Left lung (tissue), 10 donors: ENCODE measurements around the gene SKIC2. TPM values are rescaled to one million over a fixed set of nuclear protein-coding genes. Genes with fewer than 3 reads are reported as not detected.
A peak's percentile ranks its signal among the peaks of the same experiment; 100 is the strongest.

Source experiments
- ATAC-seq: fragments of 200-7000 bp; cut with Tn5 transposase; one replicate; pipeline ENCODE4 v1.9.1; 2020; ENCODE audit warnings: moderate library complexity
- DNase-seq, 4 donors: peaks; one replicate each; pipeline ENCODE4 v3.0.0-alpha.2; 2013 to 2020
- H3K27ac ChIP-seq, 2 donors: fragments of 200-600 bp; sonication (generic) in 1 of 2; one replicate each; pipeline versions ENCODE4 v1.5.0 to v1.8.0; 2020 to 2021
- H3K27me3 ChIP-seq, 2 donors: fragments of 200-600 bp; sonication (generic) in 1 of 2; one replicate each; pipeline versions ENCODE4 v1.5.0 to v1.8.0; 2020 to 2021
- H3K36me3 ChIP-seq, 2 donors: fragments of 200-600 bp; sonication (generic) in 1 of 2; one replicate each; pipeline versions ENCODE4 v1.5.0 to v1.8.0; 2020 to 2021
- H3K4me1 ChIP-seq, 2 donors: fragments of 200-600 bp; one replicate each; pipeline ENCODE4 v1.8.0; 2021
- H3K4me3 ChIP-seq, 2 donors: fragments of 200-600 bp; sonication (generic) in 1 of 2; one replicate each; pipeline versions ENCODE4 v1.5.0 to v1.8.0; 2020 to 2021; ENCODE audit warnings: mild to moderate bottlenecking in 1 of 2
- H3K9me3 ChIP-seq, 2 donors: fragments of 200-600 bp; sonication (generic) in 1 of 2; one replicate each; pipeline versions ENCODE4 v1.5.0 to v1.8.0; 2020 to 2021
- intact Hi-C, 2 donors: fragments of 100-400 bp; cut with DNase I; formaldehyde crosslinking; loops; one replicate each; pipeline versions ENCODE4 v1.11.2 to v1.14.2; 2022
- polyA plus RNA-seq, 6 donors: library from polyadenylated mRNA; unstranded; fragments of 120-200 nt; gene quantifications; one replicate each; pipeline ENCODE4 v1.2.1, GENCODE V29; 2013; ENCODE audit not compliant: insufficient read length in 6 of 6
- total RNA-seq, 2 donors: library from RNA; stranded (reverse); fragmentation: NEBNext Ultra II Directional; extraction: Animal tissue kit (Norgen Biotek cat#: 25700); gene quantifications; one replicate each; pipeline ENCODE4 v1.2.1, GENCODE V29; 2021
- TF ChIP-seq, protein P1 (sequence below), 2 donors: fragments of 200-600 bp; sonication (generic) in 1 of 2; IDR thresholded peaks; one replicate each; pipeline versions ENCODE4 v1.5.0 to v1.8.0; 2021; ENCODE audit warnings: antibody characterized with exemption in 2 of 2
- donor health status: DM: no; HTN: yes; CAD: no.
- donor health status: DM: no; HTN: no; CAD: no.

Gene SKIC2
- total and polyA plus RNA-seq, 8 donors = 39.1 to 67.9 (median 44.7) TPM

DNA sequence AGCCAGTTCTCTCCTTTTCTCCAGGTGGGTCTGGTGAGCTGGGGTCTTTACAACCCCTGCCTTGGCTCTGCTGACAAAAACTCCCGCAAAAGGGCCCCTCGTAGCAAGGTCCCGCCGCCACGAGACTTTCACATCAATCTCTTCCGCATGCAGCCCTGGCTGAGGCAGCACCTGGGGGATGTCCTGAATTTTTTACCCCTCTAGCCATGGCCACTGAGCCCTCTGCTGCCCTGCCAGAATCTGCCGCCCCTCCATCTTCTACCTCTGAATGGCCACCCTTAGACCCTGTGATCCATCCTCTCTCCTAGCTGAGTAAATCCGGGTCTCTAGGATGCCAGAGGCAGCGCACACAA, 13.8 kb upstream of the SKIC2 start:
- H3K4me1 ChIP-seq = peaks cover 10 to 24% of the 10 kb centered on the region in 2 donors
- ATAC-seq (no peak), DNase-seq (no peak)
- H3K27me3 ChIP-seq = no peaks in the 10 kb centered on the region
- no peaks in the 10 kb centered on the region for H3K9me3 ChIP-seq
- TF ChIP-seq, protein P1, sequence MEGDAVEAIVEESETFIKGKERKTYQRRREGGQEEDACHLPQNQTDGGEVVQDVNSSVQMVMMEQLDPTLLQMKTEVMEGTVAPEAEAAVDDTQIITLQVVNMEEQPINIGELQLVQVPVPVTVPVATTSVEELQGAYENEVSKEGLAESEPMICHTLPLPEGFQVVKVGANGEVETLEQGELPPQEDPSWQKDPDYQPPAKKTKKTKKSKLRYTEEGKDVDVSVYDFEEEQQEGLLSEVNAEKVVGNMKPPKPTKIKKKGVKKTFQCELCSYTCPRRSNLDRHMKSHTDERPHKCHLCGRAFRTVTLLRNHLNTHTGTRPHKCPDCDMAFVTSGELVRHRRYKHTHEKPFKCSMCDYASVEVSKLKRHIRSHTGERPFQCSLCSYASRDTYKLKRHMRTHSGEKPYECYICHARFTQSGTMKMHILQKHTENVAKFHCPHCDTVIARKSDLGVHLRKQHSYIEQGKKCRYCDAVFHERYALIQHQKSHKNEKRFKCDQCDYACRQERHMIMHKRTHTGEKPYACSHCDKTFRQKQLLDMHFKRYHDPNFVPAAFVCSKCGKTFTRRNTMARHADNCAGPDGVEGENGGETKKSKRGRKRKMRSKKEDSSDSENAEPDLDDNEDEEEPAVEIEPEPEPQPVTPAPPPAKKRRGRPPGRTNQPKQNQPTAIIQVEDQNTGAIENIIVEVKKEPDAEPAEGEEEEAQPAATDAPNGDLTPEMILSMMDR (IDR thresholded peaks at IDR 0.05) = no peak
- no peak overlapping the region for H3K4me3 ChIP-seq
- intact Hi-C loops = no loop called here
- H3K27ac ChIP-seq = peak overlapping the region; percentile 83 to 88
- H3K36me3 ChIP-seq = peaks cover 0 to 47% of the 10 kb centered on the region in 2 donors

DNA sequence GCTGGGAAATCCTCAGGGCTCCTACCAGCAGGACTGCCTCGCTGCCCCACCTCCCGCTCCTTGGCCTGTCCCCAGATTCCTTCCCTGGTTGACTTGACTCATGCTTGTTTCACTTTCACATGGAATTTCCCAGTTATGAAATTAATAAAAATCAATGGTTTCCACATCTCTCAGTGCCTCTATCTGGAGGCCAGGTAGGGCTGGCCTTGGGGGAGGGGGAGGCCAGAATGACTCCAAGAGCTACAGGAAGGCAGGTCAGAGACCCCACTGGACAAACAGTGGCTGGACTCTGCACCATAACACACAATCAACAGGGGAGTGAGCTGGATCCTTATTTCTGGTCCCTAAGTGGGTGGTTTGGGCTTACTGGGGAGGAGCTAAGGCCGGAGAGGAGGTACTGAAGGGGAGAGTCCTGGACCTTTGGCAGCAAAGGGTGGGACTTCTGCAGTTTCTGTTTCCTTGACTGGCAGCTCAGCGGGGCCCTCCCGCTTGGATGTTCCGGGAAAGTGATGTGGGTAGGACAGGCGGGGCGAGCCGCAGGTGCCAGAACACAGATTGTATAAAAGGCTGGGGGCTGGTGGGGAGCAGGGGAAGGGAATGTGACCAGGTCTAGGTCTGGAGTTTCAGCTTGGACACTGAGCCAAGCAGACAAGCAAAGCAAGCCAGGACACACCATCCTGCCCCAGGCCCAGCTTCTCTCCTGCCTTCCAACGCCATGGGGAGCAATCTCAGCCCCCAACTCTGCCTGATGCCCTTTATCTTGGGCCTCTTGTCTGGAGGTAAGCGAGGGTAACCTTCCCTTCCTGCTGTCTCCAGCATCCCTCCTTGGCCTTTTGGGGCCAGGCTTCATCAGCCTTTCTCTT, 13.2 kb upstream of the SKIC2 start, which contains the start of gene CFB:
Gene CFB (plus strand): TSS at position 589 of the 863 bp plus-strand sequence. CDS start 127 bp downstream, at position 716.
- peak in 3 of 4 donors; percentile 19 to 86 (median 80) for DNase-seq
- intact Hi-C loops = no loop called here

DNA sequence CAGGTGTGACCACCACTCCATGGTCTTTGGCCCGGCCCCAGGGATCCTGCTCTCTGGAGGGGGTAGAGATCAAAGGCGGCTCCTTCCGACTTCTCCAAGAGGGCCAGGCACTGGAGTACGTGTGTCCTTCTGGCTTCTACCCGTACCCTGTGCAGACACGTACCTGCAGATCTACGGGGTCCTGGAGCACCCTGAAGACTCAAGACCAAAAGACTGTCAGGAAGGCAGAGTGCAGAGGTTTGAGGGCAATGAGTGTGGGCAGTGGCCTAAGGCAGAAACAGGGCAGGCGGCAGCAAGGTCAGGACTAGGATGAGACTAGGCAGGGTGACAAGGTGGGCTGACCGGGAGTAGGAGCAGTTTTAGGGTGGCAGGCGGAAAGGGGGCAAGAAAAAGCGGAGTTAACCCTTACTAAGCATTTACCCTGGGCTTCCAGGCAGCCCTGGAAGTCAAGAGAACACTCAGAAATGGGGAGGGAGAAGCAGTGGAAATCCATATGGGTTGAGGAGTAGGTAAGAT, 12.5 kb upstream of the SKIC2 start:
- TF ChIP-seq, protein P1 (IDR thresholded peaks at IDR 0.05) = no peak
- DNase-seq (no peak), ATAC-seq (no peak)
- H3K27me3 ChIP-seq = no peaks in the 10 kb centered on the region
- H3K4me1 ChIP-seq = peaks cover 10 to 24% of the 10 kb centered on the region in 2 donors
- H3K27ac ChIP-seq = peak overlapping the region; percentile 83 to 88
- H3K9me3 ChIP-seq = no peaks in the 10 kb centered on the region
- H3K4me3 ChIP-seq = peak overlapping the region in 1 of 2 donors; percentile 30
- intact Hi-C loops = no loop called here
- peaks cover 0 to 56% of the 10 kb centered on the region in 2 donors for H3K36me3 ChIP-seq

More for the DNA sequence above, 13.2 kb upstream of the SKIC2 start, which contains the start of gene CFB:
- peak within 1 kb of the TSS in 1 of 2 donors; percentile 30 for H3K4me3 ChIP-seq
- no peaks in the 10 kb centered on the region for H3K27me3 ChIP-seq
- peak within 1 kb of the TSS; percentile 83 to 88 for H3K27ac ChIP-seq
- peaks cover 10 to 24% of the 10 kb centered on the region in 2 donors for H3K4me1 ChIP-seq
- peak; percentile 92 for ATAC-seq
- TF ChIP-seq, protein P1 (IDR thresholded peaks at IDR 0.05) = no peak
- no peaks in the 10 kb centered on the region for H3K9me3 ChIP-seq
- H3K36me3 ChIP-seq = peaks cover 0 to 49% of the 10 kb centered on the region in 2 donors

DNA sequence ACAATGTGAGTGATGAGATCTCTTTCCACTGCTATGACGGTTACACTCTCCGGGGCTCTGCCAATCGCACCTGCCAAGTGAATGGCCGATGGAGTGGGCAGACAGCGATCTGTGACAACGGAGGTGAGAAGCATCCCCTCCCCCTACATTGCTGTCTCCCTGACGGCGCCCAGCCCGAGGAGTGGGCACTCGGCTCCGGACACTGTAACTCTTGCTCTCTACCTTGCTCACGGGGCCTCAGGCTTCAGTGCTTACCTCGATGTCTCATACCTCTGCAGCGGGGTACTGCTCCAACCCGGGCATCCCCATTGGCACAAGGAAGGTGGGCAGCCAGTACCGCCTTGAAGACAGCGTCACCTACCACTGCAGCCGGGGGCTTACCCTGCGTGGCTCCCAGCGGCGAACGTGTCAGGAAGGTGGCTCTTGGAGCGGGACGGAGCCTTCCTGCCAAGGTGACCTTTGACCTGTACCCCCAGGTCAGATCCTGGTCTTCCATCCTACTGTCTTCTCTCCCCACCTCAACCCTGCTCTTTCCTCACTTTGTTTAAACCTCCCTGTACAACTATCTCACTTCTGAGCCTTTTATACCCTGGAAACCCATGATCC, 11.8 kb upstream of the SKIC2 start:
- DNase-seq = no peak
- intact Hi-C loops = no loop called here
- H3K27ac ChIP-seq = no peak overlapping the region
- H3K4me3 ChIP-seq = peak overlapping the region in 1 of 2 donors; percentile 30
- ATAC-seq = no peak
- TF ChIP-seq, protein P1 (IDR thresholded peaks at IDR 0.05) = no peak
- H3K9me3 ChIP-seq = no peaks in the 10 kb centered on the region
- H3K4me1 ChIP-seq = peaks cover 10 to 24% of the 10 kb centered on the region in 2 donors
- H3K36me3 ChIP-seq = peaks cover 0 to 64% of the 10 kb centered on the region in 2 donors
- H3K27me3 ChIP-seq = no peaks in the 10 kb centered on the region

DNA sequence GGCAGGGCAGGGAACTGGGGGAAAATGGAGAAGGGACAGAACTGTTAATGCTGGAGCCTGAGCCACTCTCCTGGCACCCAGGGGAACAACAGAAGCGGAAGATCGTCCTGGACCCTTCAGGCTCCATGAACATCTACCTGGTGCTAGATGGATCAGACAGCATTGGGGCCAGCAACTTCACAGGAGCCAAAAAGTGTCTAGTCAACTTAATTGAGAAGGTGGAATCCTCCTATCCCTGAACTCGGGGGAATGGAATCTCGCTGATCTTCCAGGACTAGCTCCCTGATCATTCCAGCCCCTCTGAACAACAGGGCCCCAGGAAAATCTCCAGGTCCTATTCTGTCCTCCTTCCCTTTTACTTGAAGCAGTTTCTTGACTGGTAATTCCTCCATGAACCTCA, 11.1 kb upstream of the SKIC2 start:
- intact Hi-C loops = no loop called here
- TF ChIP-seq, protein P1 (IDR thresholded peaks at IDR 0.05) = no peak
- Histone ChIP-seq H3K27ac (no peak overlapping the region), H3K36me3 (peaks cover 0 to 66% of the 10 kb centered on the region in 2 donors), H3K4me1 (peaks cover 10 to 24% of the 10 kb centered on the region in 2 donors), H3K4me3 (no peak overlapping the region), H3K27me3 (no peaks in the 10 kb centered on the region), H3K9me3 (no peaks in the 10 kb centered on the region)
- ATAC-seq = no peak
- DNase-seq = no peak
